Common myeloid progenitor, CD34-positive (primary cell): ENCODE data around the gene TLE7.

Experiments
- CTCF ChIA-PET: fragments of 350-600 bp; sonication (Branson Sonifier 250); formaldehyde crosslinking; loops from one replicate; lab custom pipeline; 2021; ENCODE audit warnings: antibody characterized with exemption; lab: Charles Lee
- POLR2A ChIA-PET: fragments of 350-600 bp; sonication (Branson Sonifier 250); formaldehyde crosslinking; loops from one replicate; lab custom pipeline; 2021; ENCODE audit warnings: antibody characterized with exemption; lab: Charles Lee
- DNase-seq, 3 donors: peaks; one replicate each; pipeline versions ENCODE4 v3.0.0 to v3.0.0-alpha.2; 2013
- H3K27ac ChIP-seq, 2 experiments: 1 replicate in 1 of 2; 2 replicates in 1 of 2; pipeline ENCODE4 v1.7.0; 2013; ENCODE audit warnings: inconsistent platforms in 2 of 2, low read length in 2 of 2, mild to moderate bottlenecking in 2 of 2, low read depth in 1 of 2, moderate library complexity in 1 of 2; ENCODE audit not compliant: severe bottlenecking in 2 of 2, insufficient read depth in 1 of 2, poor library complexity in 1 of 2
- H3K27me3 ChIP-seq, 5 experiments: replicated peaks in 2 of 5; 1 replicate in 3 of 5; 2 replicates in 2 of 5; pipeline versions ENCODE4 v1.6.1 to v1.7.0; 2013; ENCODE audit warnings: low read length in 4 of 5, mild to moderate bottlenecking in 2 of 5, moderate library complexity in 2 of 5, inconsistent platforms in 1 of 5; ENCODE audit not compliant: insufficient read depth in 5 of 5, control insufficient read depth in 4 of 5
- H3K36me3 ChIP-seq, 4 experiments: 1 replicate in 2 of 4; 2 replicates in 2 of 4; pipeline versions ENCODE4 v1.6.1 to v1.7.0; 2013; ENCODE audit warnings: low read length in 3 of 4, control low read depth in 1 of 4, mild to moderate bottlenecking in 1 of 4; ENCODE audit not compliant: control insufficient read depth in 4 of 4, insufficient read depth in 4 of 4
- H3K4me1 ChIP-seq, 4 experiments: 1 replicate in 3 of 4; 2 replicates in 1 of 4; pipeline versions ENCODE4 v1.6.1 to v1.7.1; 2013; ENCODE audit warnings: low read length in 3 of 4, mild to moderate bottlenecking in 3 of 4, control low read depth in 1 of 4, inconsistent platforms in 1 of 4, moderate library complexity in 1 of 4; ENCODE audit not compliant: control insufficient read depth in 4 of 4, insufficient read depth in 4 of 4; ENCODE audit errors: control extremely low read depth in 1 of 4
- H3K4me3 ChIP-seq, 7 experiments: 1 replicate in 4 of 7; 2 replicates in 3 of 7; pipeline versions ENCODE4 v1.5.1 to v1.7.0; 2013; ENCODE audit warnings: mild to moderate bottlenecking in 7 of 7, low read length in 6 of 7, moderate library complexity in 6 of 7, inconsistent platforms in 2 of 7, low read depth in 2 of 7, control low read depth in 1 of 7; ENCODE audit not compliant: insufficient read depth in 4 of 7, control insufficient read depth in 1 of 7; ENCODE audit errors: extremely low read depth in 1 of 7
- H3K9me3 ChIP-seq, 5 experiments: 1 replicate in 4 of 5; 2 replicates in 1 of 5; pipeline versions ENCODE4 v1.6.1 to v1.7.1; 2013; ENCODE audit warnings: low read length in 4 of 5, mild to moderate bottlenecking in 2 of 5, inconsistent platforms in 1 of 5, low read depth in 1 of 5, moderate library complexity in 1 of 5; ENCODE audit not compliant: control insufficient read depth in 4 of 5, insufficient read depth in 2 of 5; ENCODE audit errors: control extremely low read depth in 1 of 5
- WGBS: methylation state at CpG from one replicate; pipeline ENCODE4 v1.1.5; 2013; ENCODE audit not compliant: insufficient coverage; 5-methylcytosine and 5-hydroxymethylcytosine counted together

The TLE7 gene

DNA sequence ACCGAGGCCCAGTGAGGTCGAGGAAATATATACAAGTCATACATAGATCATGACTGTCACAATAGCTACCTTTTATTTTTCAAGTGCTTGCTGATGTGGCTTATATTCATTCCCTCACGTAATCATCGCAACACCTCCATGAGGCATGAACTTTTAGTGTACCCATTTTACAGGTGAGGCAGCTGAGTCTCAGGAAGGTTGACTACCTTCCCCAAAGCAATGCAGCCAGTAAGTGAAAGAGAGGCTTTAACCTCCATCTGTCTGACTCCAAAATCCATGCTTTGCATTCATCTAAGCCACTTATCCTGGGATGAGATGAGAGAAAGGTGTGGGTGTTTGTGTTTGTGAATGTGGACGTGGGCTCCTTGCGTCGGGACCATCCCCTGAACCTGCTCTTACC is 52.5 kb downstream of the TLE7 start:
- ChIA-PET POLR2A (interaction anchor here (0.6 kb wide), 2 partner anchors 13 to 26 kb away, joined by 3 to 5 read pairs; no protein-coding TSS in a partner anchor), CTCF (no interaction called here)
- Histone ChIP-seq H3K4me1 (no peaks in the 10 kb centered on the region), H3K27ac (no peak overlapping the region), H3K36me3 (no peaks in the 10 kb centered on the region), H3K9me3 (no peaks in the 10 kb centered on the region), H3K4me3 (no peak overlapping the region), H3K27me3 (peaks cover 2 to 66% (median 17%) of the 10 kb centered on the region in 5 experiments)
- no peak for DNase-seq
- WGBS, result no CpG with 5 or more reads among the region's 7 CpGs

DNA sequence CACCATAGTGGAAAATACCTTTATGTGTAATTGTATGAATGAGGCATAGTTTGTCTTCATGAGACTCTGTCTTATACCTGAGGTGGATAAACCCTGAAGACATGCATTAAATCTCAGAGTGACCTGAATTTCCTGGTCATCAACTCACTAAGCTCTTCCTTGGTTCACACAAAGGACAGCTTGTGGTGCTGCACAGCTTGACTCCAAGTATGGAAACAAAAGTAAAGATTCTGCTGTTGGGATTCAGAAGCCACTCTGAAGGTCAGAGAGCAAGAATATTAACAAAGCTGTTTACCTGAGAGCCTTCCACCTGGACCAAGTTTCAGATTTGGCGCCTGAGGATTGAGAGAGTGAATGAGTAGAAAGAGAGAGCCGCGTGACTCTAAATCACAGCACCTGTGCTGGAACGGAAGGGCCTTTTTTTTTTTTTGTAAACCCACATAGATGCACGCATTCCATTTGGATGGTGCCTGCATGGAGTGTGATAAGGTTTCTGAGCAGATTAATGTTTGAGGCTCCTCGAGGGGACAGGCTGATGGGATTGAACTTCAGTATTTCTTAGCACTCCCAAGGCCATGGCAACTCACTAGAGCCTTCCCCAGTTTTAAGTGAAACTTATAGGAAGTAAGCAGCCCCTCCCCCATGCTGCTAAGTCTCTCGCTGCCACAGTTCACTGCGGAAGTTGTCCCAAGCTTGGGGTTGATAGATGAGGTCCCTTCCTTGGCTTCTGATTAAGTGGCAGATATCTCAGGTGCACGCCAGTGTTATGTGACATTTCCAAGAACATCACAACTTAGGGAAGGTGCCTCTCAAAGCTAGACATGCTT is 54.6 kb downstream of the TLE7 start:
- WGBS, result 12% methylated on average over 6 of the region's 9 CpGs
- Histone ChIP-seq H3K27ac (no peak overlapping the region), H3K27me3 (peaks cover 2 to 60% (median 12%) of the 10 kb centered on the region in 5 experiments), H3K4me1 (no peaks in the 10 kb centered on the region), H3K9me3 (peaks cover 0 to 6% (median 0%) of the 10 kb centered on the region in 5 experiments), H3K4me3 (no peak overlapping the region), H3K36me3 (no peaks in the 10 kb centered on the region)
- POLR2A ChIA-PET, result no interaction called here
- CTCF ChIA-PET, result no interaction called here
- no peak for DNase-seq

DNA sequence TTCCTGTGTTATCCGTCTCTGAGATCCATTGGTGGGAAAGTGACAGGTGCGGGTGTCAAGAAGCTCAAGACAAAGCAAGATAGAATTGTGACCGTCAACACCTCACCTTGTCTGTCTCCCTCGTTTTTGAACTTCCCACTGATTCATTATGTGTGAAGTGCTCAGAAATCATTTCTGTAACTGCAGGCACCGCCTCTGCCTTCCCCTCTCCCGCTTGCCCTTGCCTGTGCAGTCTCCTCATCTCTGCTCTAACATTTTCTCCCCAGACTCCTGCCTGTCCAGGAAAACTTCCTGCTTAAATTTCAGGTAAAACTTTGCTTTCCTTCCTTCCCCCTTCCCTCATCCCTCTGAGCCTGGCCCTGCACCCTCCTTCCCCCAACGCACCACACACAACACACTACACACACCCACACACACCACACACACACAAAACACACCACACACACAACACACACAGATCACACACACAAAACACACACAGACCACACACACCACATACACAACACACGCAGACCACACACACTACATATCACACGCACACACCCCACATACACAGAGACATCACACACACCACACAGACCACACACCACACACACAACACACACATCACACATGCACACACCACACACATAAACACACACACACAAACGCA is 57.7 kb downstream of the TLE7 start:
- Histone ChIP-seq H3K4me1 (no peaks in the 10 kb centered on the region), H3K9me3 (peaks cover 0 to 6% (median 0%) of the 10 kb centered on the region in 5 experiments), H3K27me3 (peaks cover 2 to 57% (median 9%) of the 10 kb centered on the region in 5 experiments), H3K27ac (no peak overlapping the region), H3K4me3 (no peak overlapping the region), H3K36me3 (no peaks in the 10 kb centered on the region)
- POLR2A ChIA-PET, result no interaction called here
- DNase-seq, result peak in 1 of 3 donors; percentile 24
- 86% methylated on average over 7 of the region's 10 CpGs for WGBS
- CTCF ChIA-PET, result interaction anchor here (0.5 to 1.1 kb wide), 2 partner anchors 11 to 75 kb away, joined by 3 read pairs; no protein-coding TSS in a partner anchor

DNA sequence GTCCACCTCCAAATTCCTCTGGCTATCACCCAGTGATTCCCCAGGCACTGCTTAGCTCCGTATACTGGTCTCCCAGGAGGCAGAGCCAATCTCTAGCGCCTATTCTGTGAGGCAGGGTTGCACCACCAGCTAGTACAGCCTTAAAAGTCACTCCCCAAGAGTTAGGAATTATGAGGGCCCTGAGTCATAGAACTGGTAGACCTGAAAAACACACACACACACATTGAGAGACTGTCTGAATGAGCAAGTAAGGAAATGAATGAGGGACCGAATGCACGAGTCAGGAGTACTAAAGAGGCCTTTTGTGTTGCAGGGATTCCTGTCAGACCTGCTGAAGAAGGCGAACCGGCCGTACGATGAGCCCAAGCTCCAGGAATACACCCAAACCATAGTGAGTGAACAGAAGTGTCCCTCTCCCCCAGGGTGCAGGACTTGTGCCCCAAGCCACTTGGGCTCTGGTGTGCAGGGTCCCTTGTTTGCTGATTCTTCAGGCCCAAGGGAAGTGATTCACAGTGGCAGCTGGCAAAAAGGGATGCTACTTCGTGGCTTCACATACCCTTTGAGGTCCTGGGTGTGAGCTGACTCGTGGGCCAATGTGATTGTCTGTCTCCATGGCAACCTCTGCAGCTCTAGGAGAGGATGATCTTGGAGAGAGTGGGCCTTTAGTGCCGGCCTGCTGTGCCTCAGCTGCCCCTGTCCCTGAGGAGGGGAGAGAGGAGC is 58.6 kb downstream of the TLE7 start:
- H3K4me1 ChIP-seq, result no peaks in the 10 kb centered on the region
- peaks cover 2 to 60% (median 9%) of the 10 kb centered on the region in 5 experiments for H3K27me3 ChIP-seq
- no peaks in the 10 kb centered on the region for H3K36me3 ChIP-seq
- CTCF ChIA-PET, result interaction anchor here (0.5 to 1.3 kb wide), 3 partner anchors 9 to 74 kb away, joined by 3 to 4 read pairs (median 3); no protein-coding TSS in a partner anchor
- POLR2A ChIA-PET, result no interaction called here
- peaks cover 0 to 6% (median 0%) of the 10 kb centered on the region in 5 experiments for H3K9me3 ChIP-seq
- 63% methylated on average over 9 of the region's 11 CpGs for WGBS
- H3K27ac ChIP-seq, result no peak overlapping the region
- H3K4me3 ChIP-seq, result no peak overlapping the region
- DNase-seq, result peak in 2 of 3 donors; percentile 41 to 58

DNA sequence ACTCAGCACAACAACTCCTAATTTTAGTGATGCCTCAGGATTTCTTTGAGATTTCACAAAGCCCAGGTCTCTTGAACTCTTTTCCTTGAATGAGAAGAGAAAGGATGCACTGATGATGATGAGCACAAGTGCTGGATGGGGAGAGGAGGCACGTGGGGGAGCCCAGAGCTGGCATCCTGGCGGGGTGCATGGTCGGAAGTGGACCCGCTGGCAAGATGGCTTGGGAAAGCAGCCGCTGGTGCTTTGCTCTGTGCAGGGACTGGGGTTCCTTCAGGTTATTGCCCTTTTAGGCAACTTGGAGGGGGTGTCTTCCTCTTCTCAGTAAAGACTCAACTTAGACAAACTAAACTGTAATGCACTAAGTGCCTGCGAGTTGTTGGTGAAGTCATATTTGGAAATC is 61.0 kb downstream of the TLE7 start:
- ChIA-PET POLR2A (no interaction called here), CTCF (no interaction called here)
- WGBS, result 63% methylated on average over 5 of the region's 6 CpGs

More for the DNA sequence above, 61.0 kb downstream of the TLE7 start:
- Histone ChIP-seq H3K36me3 (no peaks in the 10 kb centered on the region), H3K4me3 (no peak overlapping the region), H3K27ac (no peak overlapping the region), H3K27me3 (peaks cover 0 to 48% (median 3%) of the 10 kb centered on the region in 5 experiments), H3K9me3 (peaks cover 0 to 7% (median 0%) of the 10 kb centered on the region in 5 experiments), H3K4me1 (no peaks in the 10 kb centered on the region)
- DNase-seq, result no peak
